WTC11 (cell line): ENCODE results near the gene PIK3CG. TPM values are rescaled to one million over a fixed set of nuclear protein-coding genes. Genes with fewer than 3 reads are reported as not detected.

Experiments used
- ATAC-seq: fragments of 200-7000 bp; cut with Tn5 transposase; 2 replicates; pipeline ENCODE4 v1.10.0; 2021; ENCODE audit warnings: mild to moderate bottlenecking, moderate library complexity
- CTCF ChIA-PET: fragments of 300-600 bp; sonication (Branson Sonifier 250); formaldehyde crosslinking; loops from one replicate; lab custom pipeline; 2021; ENCODE audit warnings: antibody characterized with exemption; lab: Charles Lee
- POLR2A ChIA-PET: fragments of 350-600 bp; sonication (Branson Sonifier 250); formaldehyde crosslinking; loops from one replicate; lab custom pipeline; 2021; ENCODE audit warnings: antibody characterized with exemption; lab: Charles Lee
- DNase-seq: peaks from one replicate; pipeline ENCODE4 v3.0.0; 2021; ENCODE audit warnings: low spot score
- H3K27ac Mint-ChIP-seq: 2 replicates; pipeline ENCODE4 v1.8.0; 2021; ENCODE audit warnings: mixed read lengths
- H3K27me3 Mint-ChIP-seq: 2 replicates; pipeline ENCODE4 v1.8.0; 2021; ENCODE audit warnings: low read depth, mild to moderate bottlenecking, moderate library complexity, mixed read lengths
- H3K36me3 Mint-ChIP-seq: 2 replicates; pipeline ENCODE4 v1.8.0; 2021; ENCODE audit warnings: mixed read lengths
- H3K4me1 Mint-ChIP-seq: 2 replicates; pipeline ENCODE4 v1.8.0; 2022; ENCODE audit warnings: mixed read lengths
- H3K4me3 Mint-ChIP-seq: 2 replicates; pipeline ENCODE4 v1.8.0; 2021; ENCODE audit warnings: mild to moderate bottlenecking, moderate library complexity, mixed read lengths
- H3K9me3 Mint-ChIP-seq: 2 replicates; pipeline ENCODE4 v1.8.0; 2021; ENCODE audit warnings: mixed read lengths
- CREM ChIP-seq: sonication (generic); formaldehyde crosslinking; IDR thresholded peaks from 2 replicates; pipeline ENCODE4 v1.8.1; 2022; ENCODE audit warnings: mild to moderate bottlenecking, missing genetic modification reagents, moderate library complexity
- CTCF ChIP-seq: fragments of 200-600 bp; IDR thresholded peaks from 2 replicates; pipeline ENCODE4 v1.8.0; 2022; ENCODE audit warnings: antibody characterized with exemption
- E2F4 ChIP-seq: sonication (generic); formaldehyde crosslinking; IDR thresholded peaks from 2 replicates; pipeline ENCODE4 v1.8.1; 2022; ENCODE audit warnings: low read depth, mild to moderate bottlenecking, moderate library complexity, missing genetic modification reagents, borderline replicate concordance
- E2F5 ChIP-seq: sonication (generic); formaldehyde crosslinking; IDR thresholded peaks from 2 replicates; pipeline ENCODE4 v1.8.1; 2022; ENCODE audit warnings: mild to moderate bottlenecking, moderate library complexity, missing genetic modification reagents
- IRF1 ChIP-seq: sonication (generic); formaldehyde crosslinking; IDR thresholded peaks from 2 replicates; pipeline ENCODE4 v1.8.0; 2023; ENCODE audit warnings: missing genetic modification reagents
- IRF2 ChIP-seq: sonication (generic); formaldehyde crosslinking; IDR thresholded peaks from 2 replicates; pipeline ENCODE4 v1.8.0; 2022; ENCODE audit warnings: low read depth, missing genetic modification reagents, borderline replicate concordance
- JAZF1 ChIP-seq: fragments of 250-450 bp; sonication (Bioruptor Pico); IDR thresholded peaks from 2 replicates; pipeline ENCODE4 v1.9.0; 2021; ENCODE audit warnings: moderate library complexity, mild to moderate bottlenecking, inconsistent platforms
- MYBL2 ChIP-seq: sonication (generic); formaldehyde crosslinking; IDR thresholded peaks from 2 replicates; pipeline ENCODE4 v1.8.1; 2023; ENCODE audit warnings: mild to moderate bottlenecking, moderate library complexity, missing genetic modification reagents
- NFYB ChIP-seq: sonication (generic); formaldehyde crosslinking; conservative IDR thresholded peaks from 2 replicates; pipeline ENCODE4 v1.8.0; 2022; ENCODE audit warnings: low read depth, missing genetic modification reagents
- NR1H2 ChIP-seq: sonication (generic); formaldehyde crosslinking; IDR thresholded peaks from 2 replicates; pipeline ENCODE4 v1.9.0; 2021; ENCODE audit warnings: mild to moderate bottlenecking, moderate library complexity, missing genetic modification reagents
- NR3C1 ChIP-seq: sonication (generic); formaldehyde crosslinking; conservative IDR thresholded peaks from 2 replicates; pipeline ENCODE4 v1.8.1; 2023; ENCODE audit warnings: low read depth, mild to moderate bottlenecking, missing genetic modification reagents
- PRRX2 ChIP-seq: fragments of 250-450 bp; sonication (Bioruptor Pico); IDR thresholded peaks from 2 replicates; pipeline ENCODE4 v1.8.0; 2021; ENCODE audit warnings: mild to moderate bottlenecking
- RORB ChIP-seq: fragments of 250-450 bp; sonication (Bioruptor Pico); IDR thresholded peaks from 2 replicates; pipeline ENCODE4 v1.9.0; 2021; ENCODE audit warnings: mild to moderate bottlenecking
- TCF7 ChIP-seq: sonication (generic); formaldehyde crosslinking; IDR thresholded peaks from 2 replicates; pipeline ENCODE4 v1.8.0; 2022; ENCODE audit warnings: mild to moderate bottlenecking, low read depth, missing genetic modification reagents, moderate library complexity
- TP53 ChIP-seq: sonication (generic); formaldehyde crosslinking; IDR thresholded peaks from 2 replicates; pipeline ENCODE4 v1.8.1; 2023; ENCODE audit warnings: mild to moderate bottlenecking, missing genetic modification reagents
- ZBTB43 ChIP-seq: sonication (generic); formaldehyde crosslinking; IDR thresholded peaks from 2 replicates; pipeline ENCODE4 v1.8.1; 2023; ENCODE audit warnings: mild to moderate bottlenecking, missing genetic modification reagents
- ZNF121 ChIP-seq: sonication (generic); formaldehyde crosslinking; IDR thresholded peaks from 2 replicates; pipeline ENCODE4 v1.8.0; 2023; ENCODE audit warnings: missing genetic modification reagents
- ZNF423 ChIP-seq: fragments of 250-450 bp; sonication (Bioruptor Pico); IDR thresholded peaks from 2 replicates; pipeline ENCODE4 v2.1.2; 2022; ENCODE audit warnings: mild to moderate bottlenecking, moderate library complexity
- ZNF425 ChIP-seq: fragments of 250-450 bp; sonication (Bioruptor Pico); conservative IDR thresholded peaks from 2 replicates; pipeline ENCODE4 v1.9.0; 2021; ENCODE audit warnings: mild to moderate bottlenecking
- ZNF532 ChIP-seq: fragments of 250-450 bp; sonication (Bioruptor Pico); IDR thresholded peaks from 2 replicates; pipeline ENCODE4 v1.9.0; 2021; ENCODE audit warnings: mild to moderate bottlenecking, borderline replicate concordance
- total RNA-seq: library from RNA; stranded (reverse); gene quantifications from 3 replicates; pipeline ENCODE4 v1.2.3, GENCODE V29; 2021

PIK3CG gene
- total RNA-seq, 1 experiment from 2014 or later, result 0.07 TPM

GRCh38 chr7:106820321-106821217, 44.5 kb upstream of the PIK3CG start:
- DNase-seq, result no peak
- H3K9me3 Mint-ChIP-seq, result peaks cover 15% of the 10 kb centered on the region
- no peaks in the 10 kb centered on the region; the same call in 1 of the 2 replicates for H3K27me3 Mint-ChIP-seq
- H3K4me1 Mint-ChIP-seq, result no peaks in the 10 kb centered on the region
- ATAC-seq, result no peak
- POLR2A ChIA-PET, result no interaction called here
- H3K36me3 Mint-ChIP-seq, result no peaks in the 10 kb centered on the region
- H3K4me3 Mint-ChIP-seq, result no peak overlapping the region
- TF ChIP-seq TP53 (CRISPR knock-in tag), result no peak
- TF ChIP-seq E2F4, result no peak
- TF ChIP-seq CTCF, result no peak
- TF ChIP-seq TCF7 (CRISPR knock-in tag), result no peak
- TF ChIP-seq MYBL2, result no peak
- no peak for TF ChIP-seq NFYB (CRISPR knock-in tag)
- no peak for TF ChIP-seq E2F5 (CRISPR knock-in tag)
- no peak for TF ChIP-seq PRRX2 (CRISPR knock-in tag)
- TF ChIP-seq ZNF532 (CRISPR knock-in tag), result no peak
- no peak for TF ChIP-seq RORB (CRISPR knock-in tag)
- TF ChIP-seq NR1H2 (CRISPR knock-in tag), result no peak
- TF ChIP-seq IRF1 (CRISPR knock-in tag), result no peak
- no peak for TF ChIP-seq IRF2 (CRISPR knock-in tag)
- no peak for TF ChIP-seq CREM (CRISPR knock-in tag)
- TF ChIP-seq ZBTB43, result no peak
- TF ChIP-seq ZNF425, result no peak
- no peak for TF ChIP-seq NR3C1 (CRISPR knock-in tag)
- TF ChIP-seq ZNF423 (CRISPR knock-in tag), result no peak
- no peak for TF ChIP-seq ZNF121 (CRISPR knock-in tag)
- TF ChIP-seq JAZF1 (CRISPR knock-in tag), result no peak
- H3K27ac Mint-ChIP-seq, result no peak overlapping the region
- CTCF ChIA-PET, result no interaction called here
